Adrenal gland (tissue), 12 donors: ENCODE results near the gene WWP2. TPM values are rescaled to one million over a fixed set of nuclear protein-coding genes. Genes with fewer than 3 reads are reported as not detected.

Experiments used
- DNase-seq, 7 donors: peaks; one replicate each; pipeline ENCODE4 v3.0.0-alpha.2; 2019 to 2020
- H3K27ac ChIP-seq, 5 donors: fragments of 200-600 bp; sonication (generic) in 4 of 5; 1 replicate in 3 of 5; 2 replicates in 2 of 5; pipeline versions ENCODE4 v1.5.1 to v1.8.0; 2016 to 2020; ENCODE audit warnings: mild to moderate bottlenecking in 1 of 5
- H3K27me3 ChIP-seq: fragments of 200-600 bp; 2 replicates; pipeline ENCODE4 v1.8.0; 2021
- H3K36me3 ChIP-seq, 2 donors: fragments of 200-600 bp; replicated peaks in 1 of 2; 1 replicate in 1 of 2; 2 replicates in 1 of 2; pipeline versions ENCODE4 v1.5.1 to v1.8.0; 2018 to 2022
- H3K4me1 ChIP-seq, 2 donors: fragments of 200-600 bp; replicated peaks in 1 of 2; 1 replicate in 1 of 2; 2 replicates in 1 of 2; pipeline versions ENCODE4 v1.5.1 to v1.8.0; 2018 to 2021
- H3K4me3 ChIP-seq, 4 donors: fragments of 200-600 bp; sonication (generic) in 3 of 4; one replicate each; pipeline ENCODE4 v1.5.1; 2016 to 2018
- H3K9me3 ChIP-seq, 3 donors: fragments of 200-600 bp; sonication (generic) in 1 of 3; replicated peaks in 1 of 3; 1 replicate in 2 of 3; 2 replicates in 1 of 3; pipeline versions ENCODE4 v1.5.1 to v1.8.0; 2016 to 2021
- POLR2A ChIP-seq, 2 donors: fragments of 450-650 bp; IDR thresholded peaks; one replicate each; pipeline ENCODE4 v1.6.1; 2017; ENCODE audit warnings: antibody characterized with exemption in 2 of 2, mild to moderate bottlenecking in 2 of 2, moderate library complexity in 1 of 2
- WGBS, 4 donors: extraction: QIAGEN DNeasy Blood & Tissue Kit in 2 of 4; methylation state at CpG; one replicate each; pipeline versions ENCODE4 v1.1.5 to v1.1.7; 2013 to 2017; 5-methylcytosine and 5-hydroxymethylcytosine counted together
- intact Hi-C, 2 donors: fragments of 100-400 bp; cut with DNase I; formaldehyde crosslinking; loops; one replicate each; pipeline versions ENCODE4 v1.14.1 to v1.15.0; 2022 to 2023
- polyA plus RNA-seq, 3 donors: library from polyadenylated mRNA; stranded (reverse); fragments of 200-250 nt in 2 of 3; fragments of 350-450 nt in 1 of 3; fragmentation: Illumina TruSeq in 1 of 3; extraction: RNeasy Lipid Tissue Mini Kit (QIAGEN cat#74804) in 1 of 3; gene quantifications; one replicate each; pipeline ENCODE4 v1.2.3, GENCODE V29; 2013 to 2014
- total RNA-seq, 9 donors: library from RNA; depleted of rRNA in 4 of 9; stranded (reverse); fragments of >200 nt in 4 of 9; fragments of 120-200 nt in 1 of 9; fragmentation: NEBNext Ultra II Directional in 1 of 9; extraction: Animal tissue kit (Norgen Biotek cat#: 25700) in 1 of 9; gene quantifications; one replicate each; pipeline versions ENCODE4 v1.1.0 to v1.2.4, GENCODE V29; 2013 to 2023
- TF ChIP-seq, protein P1 (sequence below), 6 experiments: fragments of 450-650 bp in 4 of 6; fragments of 200-600 bp in 2 of 6; sonication (generic) in 1 of 6; IDR thresholded peaks; 1 replicate in 5 of 6; 2 replicates in 1 of 6; pipeline versions ENCODE4 v1.5.1 to v1.8.0; 2016 to 2021; ENCODE audit warnings: antibody characterized with exemption in 6 of 6, mild to moderate bottlenecking in 2 of 6, moderate library complexity in 1 of 6
- donor health status: healthy with polysubstance abuse.
- donor health status: Bipolar disorder and iron deficiency.
- donor health status: DM: yes; HTN: yes; CAD: no.
- donor health status: DM: no; HTN: no; CAD: no.
- donor health status: DM: no; HTN: no; CAD: no.
- donor health status: DM: yes; HTN: yes; CAD: no.

Gene WWP2
- total and polyA plus RNA-seq, 12 donors = 28.3 to 99.8 (median 72.0) TPM

GRCh38 chr16:69836257-69836656 is 74.1 kb downstream of the WWP2 start:
- WGBS, 4 donors = 94 to 100% (median 97%) methylated on average over 1 of the region's 1 CpG
- no peak overlapping the region for H3K4me3 ChIP-seq
- intact Hi-C loops = no loop called here
- DNase-seq = no peak
- H3K9me3 ChIP-seq = no peaks in the 10 kb centered on the region
- H3K36me3 ChIP-seq = no peaks in the 10 kb centered on the region
- H3K27ac ChIP-seq = no peak overlapping the region
- TF ChIP-seq, protein P1, sequence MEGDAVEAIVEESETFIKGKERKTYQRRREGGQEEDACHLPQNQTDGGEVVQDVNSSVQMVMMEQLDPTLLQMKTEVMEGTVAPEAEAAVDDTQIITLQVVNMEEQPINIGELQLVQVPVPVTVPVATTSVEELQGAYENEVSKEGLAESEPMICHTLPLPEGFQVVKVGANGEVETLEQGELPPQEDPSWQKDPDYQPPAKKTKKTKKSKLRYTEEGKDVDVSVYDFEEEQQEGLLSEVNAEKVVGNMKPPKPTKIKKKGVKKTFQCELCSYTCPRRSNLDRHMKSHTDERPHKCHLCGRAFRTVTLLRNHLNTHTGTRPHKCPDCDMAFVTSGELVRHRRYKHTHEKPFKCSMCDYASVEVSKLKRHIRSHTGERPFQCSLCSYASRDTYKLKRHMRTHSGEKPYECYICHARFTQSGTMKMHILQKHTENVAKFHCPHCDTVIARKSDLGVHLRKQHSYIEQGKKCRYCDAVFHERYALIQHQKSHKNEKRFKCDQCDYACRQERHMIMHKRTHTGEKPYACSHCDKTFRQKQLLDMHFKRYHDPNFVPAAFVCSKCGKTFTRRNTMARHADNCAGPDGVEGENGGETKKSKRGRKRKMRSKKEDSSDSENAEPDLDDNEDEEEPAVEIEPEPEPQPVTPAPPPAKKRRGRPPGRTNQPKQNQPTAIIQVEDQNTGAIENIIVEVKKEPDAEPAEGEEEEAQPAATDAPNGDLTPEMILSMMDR (IDR thresholded peaks at IDR 0.05) = no peak
- no peak for TF ChIP-seq POLR2A (IDR thresholded peaks at IDR 0.05)
- peaks cover 37 to 64% of the 10 kb centered on the region in 2 donors for H3K4me1 ChIP-seq
- H3K27me3 ChIP-seq = no peaks in the 10 kb centered on the region

- Histone ChIP-seq H3K27ac (peak overlapping the region in 1 of 5 donors; percentile 36), H3K36me3 (peaks cover 0 to 5% of the 10 kb centered on the region in 2 donors), H3K4me3 (no peak overlapping the region), H3K27me3 (no peaks in the 10 kb centered on the region), H3K4me1 (peaks cover 30 to 56% of the 10 kb centered on the region in 2 donors), H3K9me3 (no peaks in the 10 kb centered on the region)
- TF ChIP-seq, protein P1 (IDR thresholded peaks at IDR 0.05) = no peak
- TF ChIP-seq POLR2A (IDR thresholded peaks at IDR 0.05) = no peak
- 62 to 80% (median 69%) methylated on average over 5 of the region's 5 CpGs for WGBS, 4 donors
- no peak for DNase-seq
- intact Hi-C loops = no loop called here
These were observed 75.2 kb downstream of the WWP2 start for GRCh38 chr16:69837380-69837779.

- Histone ChIP-seq H3K4me1 (peaks cover 21 to 45% of the 10 kb centered on the region in 2 donors), H3K9me3 (no peaks in the 10 kb centered on the region), H3K4me3 (no peak overlapping the region), H3K36me3 (peaks cover 0 to 10% of the 10 kb centered on the region in 2 donors), H3K27me3 (no peaks in the 10 kb centered on the region), H3K27ac (peak overlapping the region in 3 of 5 donors; percentile 30 to 70 (median 32))
- intact Hi-C loops = no loop called here
- DNase-seq = no peak
- TF ChIP-seq, protein P1 (IDR thresholded peaks at IDR 0.05) = no peak
- WGBS, 4 donors = 40 to 61% (median 51%) methylated on average over 4 of the region's 4 CpGs
These were observed 76.4 kb downstream of the WWP2 start for GRCh38 chr16:69838489-69838888.

DNA sequence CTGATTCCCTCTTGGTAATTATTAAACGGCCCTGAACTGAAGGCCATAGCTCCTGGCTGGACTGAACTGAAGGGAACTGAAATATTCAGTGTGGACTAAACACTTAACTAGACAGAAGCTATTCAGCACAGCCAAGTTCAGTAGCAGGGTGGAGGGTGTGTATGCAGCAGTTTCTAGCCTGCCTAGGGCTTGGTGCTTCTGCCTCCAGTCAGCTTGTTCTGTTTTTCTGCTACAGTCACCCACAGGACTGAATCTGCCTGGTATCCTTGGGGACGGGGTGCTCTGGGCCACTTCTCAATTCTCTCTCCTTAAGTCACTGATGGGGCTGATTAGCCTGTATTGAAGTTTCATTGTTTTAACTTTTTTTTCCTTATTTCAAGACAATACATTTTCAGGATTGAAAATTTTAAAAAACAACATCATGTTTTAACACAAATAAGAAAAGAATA is 77.1 kb downstream of the WWP2 start:
- TF ChIP-seq, protein P1 (IDR thresholded peaks at IDR 0.05) = no peak
- TF ChIP-seq POLR2A (IDR thresholded peaks at IDR 0.05) = no peak
- H3K27ac ChIP-seq = peak overlapping the region in 3 of 5 donors; percentile 30 to 70 (median 32)

More for the DNA sequence above, 77.1 kb downstream of the WWP2 start:
- Histone ChIP-seq H3K36me3 (peaks cover 0 to 10% of the 10 kb centered on the region in 2 donors), H3K9me3 (no peaks in the 10 kb centered on the region), H3K4me1 (peaks cover 14 to 37% of the 10 kb centered on the region in 2 donors), H3K4me3 (no peak overlapping the region), H3K27me3 (no peaks in the 10 kb centered on the region)
- intact Hi-C loops = no loop called here
- no peak for DNase-seq
- WGBS, 4 donors = 16 to 26% (median 26%) methylated on average over 2 of the region's 2 CpGs
